ENCODE results near the gene CECR2.
"Not testable (repeated sequence)": the region's sequence is repeated elsewhere in the genome, so short reads cannot be mapped to it uniquely, and the experiment has no call there.

The CECR2 gene

GRCh38 chr22:17471886-17472535 is 102.8 kb downstream of the CECR2 start:
- no peak for DNase-seq

- no peak for DNase-seq
Measured at GRCh38 chr22:17472932-17473331, 103.7 kb downstream of the CECR2 start.

DNA sequence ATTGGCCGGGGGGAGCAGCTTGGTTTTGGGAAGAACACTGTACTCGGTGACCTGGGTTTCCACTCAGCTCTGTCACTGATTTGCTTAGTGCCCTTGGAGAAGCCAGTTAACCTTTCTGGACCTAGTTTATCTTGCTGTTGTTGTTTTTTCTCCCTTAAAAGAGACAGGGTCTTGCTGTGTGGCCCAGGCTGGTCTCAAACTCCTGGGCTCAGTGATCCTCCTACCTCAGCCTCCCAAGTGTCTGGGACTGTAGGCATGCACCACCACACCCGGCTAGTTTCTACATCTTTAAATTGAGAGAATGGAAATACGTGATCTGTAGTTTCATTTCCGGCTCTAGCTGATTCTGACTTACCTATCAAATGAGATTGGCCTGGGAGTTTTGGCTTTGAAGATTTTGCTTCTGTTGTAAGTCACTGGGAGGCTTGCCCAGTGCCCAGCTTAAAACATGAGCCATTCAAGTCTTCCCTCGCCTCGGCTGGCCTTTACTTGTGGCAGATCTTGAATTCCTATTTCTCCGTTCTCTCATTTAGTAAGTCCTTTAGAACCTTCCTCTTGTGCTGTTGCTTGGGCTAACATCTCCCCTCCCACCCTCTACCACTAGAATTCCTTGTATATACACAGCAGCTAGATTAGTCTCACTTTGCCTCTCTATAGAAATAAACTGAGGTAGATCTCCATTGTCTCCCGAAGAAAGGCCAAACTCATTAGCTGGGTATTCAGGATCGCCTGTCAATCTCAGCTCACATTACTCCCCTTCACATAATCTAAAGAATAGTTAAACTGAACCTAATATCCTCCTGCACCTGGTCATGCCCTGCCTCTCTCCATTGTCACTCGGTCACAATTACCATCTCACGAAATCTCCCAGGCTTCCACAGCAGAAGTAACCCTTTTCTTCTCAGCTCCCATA is 106.3 kb downstream of the CECR2 start:
- no peak for DNase-seq

- DNase-seq, result no peak
Measured at GRCh38 chr22:17476838-17477237, 107.6 kb downstream of the CECR2 start.

DNA sequence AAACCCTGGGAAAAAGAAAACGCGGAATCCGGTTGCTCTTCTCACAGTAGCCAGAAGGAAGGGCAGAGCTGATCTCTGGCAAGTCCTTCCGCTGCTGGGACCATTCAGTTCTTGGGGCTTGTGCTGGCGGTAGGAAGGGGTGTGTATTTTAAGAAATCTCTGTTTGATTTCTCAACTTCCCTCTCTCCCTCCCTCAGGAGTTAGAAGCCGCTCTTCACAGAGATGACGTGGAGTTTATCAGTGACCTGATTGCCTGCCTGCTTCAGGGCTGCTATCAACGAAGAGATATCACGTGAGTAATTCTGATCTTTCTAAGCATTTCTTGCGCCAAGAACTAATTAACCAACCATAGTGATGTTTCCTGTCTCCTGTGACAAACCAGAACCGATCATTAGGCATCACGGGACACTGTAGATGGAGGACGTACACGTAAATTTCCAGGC is 108.2 kb downstream of the CECR2 start:
- DNase-seq, result peak; percentile 19

GRCh38 chr22:17479135-17479534 is 109.9 kb downstream of the CECR2 start:
- no peak for DNase-seq

DNA sequence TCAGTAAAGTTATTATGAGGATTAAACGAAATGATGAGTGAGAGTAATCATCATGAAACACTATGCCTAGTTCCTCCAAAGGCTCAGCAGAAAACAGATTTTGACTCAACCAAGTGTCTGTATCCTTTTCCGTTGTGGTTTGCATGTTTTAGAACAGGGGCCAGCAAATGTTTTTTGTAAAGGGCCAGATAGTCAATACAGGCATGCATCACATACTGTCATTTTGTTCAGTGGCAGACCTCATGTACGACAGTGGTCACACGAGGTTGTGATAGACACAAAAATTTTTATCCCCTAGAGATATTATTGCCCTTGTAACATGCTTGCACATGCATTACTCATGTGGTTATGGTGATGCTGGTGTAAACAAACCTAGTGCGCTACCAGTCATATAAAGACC is 112.2 kb downstream of the CECR2 start:
- no peak for DNase-seq

GRCh38 chr22:17483688-17484372 is 114.6 kb downstream of the CECR2 start:
- no peak for DNase-seq

- DNase-seq, result no peak
Measured at GRCh38 chr22:17484608-17485007, 115.3 kb downstream of the CECR2 start.

GRCh38 chr22:17486313-17486712 is 117.1 kb downstream of the CECR2 start:
- DNase-seq, result no peak

DNA sequence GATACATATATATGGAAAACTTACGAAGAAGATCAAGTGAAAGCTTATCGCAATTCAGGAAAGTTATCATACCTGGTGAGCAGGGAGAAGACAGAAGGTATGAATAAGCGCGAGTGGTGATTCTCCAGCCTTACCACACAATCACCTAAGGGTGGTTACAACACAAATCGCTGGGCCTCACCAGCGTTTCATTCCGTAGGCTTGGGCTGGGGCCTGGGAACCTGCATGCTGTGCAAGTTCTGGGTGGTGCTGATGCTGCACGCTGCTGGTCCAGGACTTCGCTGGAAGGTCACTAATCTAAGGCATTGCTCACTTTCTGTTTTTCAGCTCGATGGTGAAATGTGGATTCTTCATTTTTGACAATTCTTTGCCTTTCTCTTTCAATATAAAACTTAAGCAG is 117.5 kb downstream of the CECR2 start:
- DNase-seq, result no peak

GRCh38 chr22:17489101-17489500 is 119.8 kb downstream of the CECR2 start:
- no peak for DNase-seq

GRCh38 chr22:17491090-17491640 is 121.9 kb downstream of the CECR2 start:
- DNase-seq, result no peak

DNA sequence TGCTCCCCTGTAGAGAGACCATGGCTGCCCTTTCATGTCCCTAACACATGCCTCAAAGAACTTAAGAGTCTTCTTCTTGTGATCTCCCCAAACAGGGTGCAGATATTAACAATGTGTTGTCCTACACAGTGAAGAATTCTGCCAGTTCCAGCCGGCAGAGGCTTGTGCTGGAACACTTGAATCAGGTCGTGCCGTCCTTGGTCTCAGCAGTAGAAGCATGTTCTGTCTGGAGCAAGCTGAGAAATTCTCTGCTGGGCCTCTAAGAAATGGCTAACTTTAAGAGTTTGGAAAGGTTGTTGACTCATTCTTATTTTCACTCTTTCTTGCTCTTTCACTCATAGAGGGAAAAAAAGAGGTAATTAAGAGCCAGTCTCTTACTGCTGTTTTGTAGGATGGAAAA is 123.0 kb downstream of the CECR2 start:
- DNase-seq, result no peak

GRCh38 chr22:17493419-17493981 is 124.2 kb downstream of the CECR2 start:
- DNase-seq, result no peak

DNA sequence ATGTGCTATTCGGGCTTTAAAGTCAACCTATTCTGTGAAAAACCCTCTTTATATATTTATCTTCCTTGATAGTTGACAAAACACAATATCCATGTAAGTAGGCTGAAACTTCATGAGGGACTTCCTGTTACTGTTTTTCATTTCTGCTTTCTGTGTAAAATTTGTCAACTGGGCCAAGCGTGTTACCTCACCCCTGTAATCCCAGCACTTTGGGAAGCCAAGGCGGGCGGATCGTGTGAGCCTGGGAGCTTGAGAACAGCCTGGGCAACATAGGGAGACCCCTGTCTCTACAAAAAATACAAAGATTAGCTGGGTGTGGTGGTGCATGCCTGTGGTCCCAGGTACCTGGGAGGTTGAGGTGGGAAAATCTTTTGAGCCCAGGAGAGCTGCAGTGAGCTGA is 127.6 kb downstream of the CECR2 start:
- no peak for DNase-seq

- peak; percentile 71 for DNase-seq
Measured at GRCh38 chr22:17501679-17502285, 132.5 kb downstream of the CECR2 start.

DNA sequence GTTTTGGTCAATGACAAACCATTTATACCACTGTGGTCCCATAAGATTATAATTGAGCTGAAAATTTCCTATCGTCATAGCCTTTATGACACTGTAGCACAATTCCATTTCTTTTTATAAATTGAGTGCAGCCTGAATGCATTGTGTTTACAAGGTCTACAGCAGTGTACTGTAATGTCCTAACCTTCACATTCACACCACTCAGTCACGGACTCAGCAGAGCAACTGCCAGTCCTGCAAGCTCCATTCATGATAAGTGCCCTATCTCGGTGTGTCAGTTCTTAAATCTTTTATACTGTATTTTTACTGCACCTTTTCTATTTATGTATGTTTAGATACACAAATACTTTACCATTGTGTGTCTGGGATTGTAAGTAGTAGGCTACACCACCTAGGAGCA is 138.8 kb downstream of the CECR2 start:
- no peak for DNase-seq

DNA sequence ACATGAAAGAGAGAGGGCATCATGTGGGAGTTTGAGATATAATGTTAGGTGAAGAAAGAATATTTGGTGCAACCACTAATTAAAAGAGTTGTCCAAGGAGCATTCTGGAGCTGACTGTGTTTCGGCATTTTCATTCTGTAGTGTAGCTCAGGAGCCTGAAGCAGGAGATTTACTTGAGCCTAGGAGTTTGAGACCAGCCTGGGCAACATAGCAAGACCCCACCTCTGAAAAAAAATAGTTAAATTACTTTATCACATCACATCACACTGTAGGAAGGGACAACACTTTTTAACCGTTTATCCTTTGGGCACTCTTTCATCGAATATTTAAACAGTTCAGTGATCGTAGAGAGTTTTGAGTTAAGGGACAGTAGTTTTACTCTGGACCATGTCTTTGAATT is 143.7 kb downstream of the CECR2 start:
- no peak for DNase-seq

GRCh38 chr22:17513612-17514011 is 144.4 kb downstream of the CECR2 start:
- DNase-seq, result no peak

DNA sequence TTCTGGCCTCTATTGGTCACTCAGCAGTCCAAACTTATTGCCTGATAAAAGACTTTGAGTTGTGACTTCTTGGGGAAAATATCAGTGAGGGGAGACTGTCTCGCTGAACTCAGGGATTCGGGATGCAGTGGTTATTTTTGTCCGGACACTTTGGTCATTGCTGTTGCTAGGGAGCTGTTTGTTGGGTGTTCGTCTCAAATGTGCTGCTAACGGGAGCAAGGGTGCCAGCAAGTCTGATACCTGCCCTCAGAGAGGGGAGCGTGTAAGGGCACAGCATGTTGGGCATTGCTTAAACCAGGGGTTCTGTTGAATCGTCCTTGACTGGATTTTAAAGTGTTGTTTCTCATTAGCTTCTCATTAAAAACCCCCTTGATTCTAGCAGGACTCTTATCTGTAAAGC is 144.8 kb downstream of the CECR2 start:
- no peak for DNase-seq

GRCh38 chr22:17518406-17518805 is 149.1 kb downstream of the CECR2 start:
- DNase-seq, result no peak

GRCh38 chr22:17521971-17522370 is 152.7 kb downstream of the CECR2 start:
- DNase-seq, result not testable (repeated sequence)

All from NCI-H510A treated with DMSO at 0.1 percent for 48 hours (cell line).